Islet precursor cell (in vitro differentiated cells): Measurements from ENCODE around the gene RFNG.

ENCODE experiments used
- DNase-seq: peaks from one replicate; pipeline ENCODE4 v3.0.0-alpha.2; 2018

RFNG gene

DNA sequence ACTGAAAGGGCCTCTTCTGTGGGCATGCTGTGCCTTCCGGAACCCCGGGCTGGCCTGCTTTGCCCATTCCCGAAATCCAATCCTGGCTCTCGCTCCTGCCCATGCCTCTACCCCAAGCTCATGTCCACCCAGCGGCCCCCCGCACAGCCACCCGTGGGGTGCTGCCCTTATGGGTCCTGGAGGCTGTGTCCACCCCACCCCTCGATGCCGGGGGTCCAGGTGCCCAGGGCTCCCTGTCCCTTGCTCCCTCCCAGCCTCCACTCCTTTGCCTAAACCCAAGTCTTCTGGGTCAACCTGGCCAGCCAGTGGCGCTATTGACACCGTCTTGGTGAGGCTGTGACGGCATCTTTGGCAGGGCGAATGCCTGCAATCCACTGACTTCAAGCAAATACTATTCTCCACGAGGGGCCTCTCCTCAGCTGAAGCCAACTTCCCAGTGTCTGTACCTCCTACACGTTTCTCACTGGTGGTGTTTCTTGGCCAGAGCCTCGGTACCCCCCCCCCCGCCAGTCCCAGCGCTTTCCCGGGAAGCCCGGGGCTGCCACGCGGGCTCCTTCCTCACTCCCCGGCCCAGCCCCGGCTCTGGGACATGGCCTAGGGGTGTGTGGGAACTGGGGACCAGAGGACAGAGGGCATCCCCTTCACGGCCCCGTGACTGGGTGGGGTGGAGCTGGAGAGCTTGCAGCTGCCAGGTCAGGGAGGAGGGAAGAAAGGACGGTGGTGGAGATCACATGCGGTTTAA is 26.2 kb upstream of the RFNG start:
- DNase-seq = no peak

DNA sequence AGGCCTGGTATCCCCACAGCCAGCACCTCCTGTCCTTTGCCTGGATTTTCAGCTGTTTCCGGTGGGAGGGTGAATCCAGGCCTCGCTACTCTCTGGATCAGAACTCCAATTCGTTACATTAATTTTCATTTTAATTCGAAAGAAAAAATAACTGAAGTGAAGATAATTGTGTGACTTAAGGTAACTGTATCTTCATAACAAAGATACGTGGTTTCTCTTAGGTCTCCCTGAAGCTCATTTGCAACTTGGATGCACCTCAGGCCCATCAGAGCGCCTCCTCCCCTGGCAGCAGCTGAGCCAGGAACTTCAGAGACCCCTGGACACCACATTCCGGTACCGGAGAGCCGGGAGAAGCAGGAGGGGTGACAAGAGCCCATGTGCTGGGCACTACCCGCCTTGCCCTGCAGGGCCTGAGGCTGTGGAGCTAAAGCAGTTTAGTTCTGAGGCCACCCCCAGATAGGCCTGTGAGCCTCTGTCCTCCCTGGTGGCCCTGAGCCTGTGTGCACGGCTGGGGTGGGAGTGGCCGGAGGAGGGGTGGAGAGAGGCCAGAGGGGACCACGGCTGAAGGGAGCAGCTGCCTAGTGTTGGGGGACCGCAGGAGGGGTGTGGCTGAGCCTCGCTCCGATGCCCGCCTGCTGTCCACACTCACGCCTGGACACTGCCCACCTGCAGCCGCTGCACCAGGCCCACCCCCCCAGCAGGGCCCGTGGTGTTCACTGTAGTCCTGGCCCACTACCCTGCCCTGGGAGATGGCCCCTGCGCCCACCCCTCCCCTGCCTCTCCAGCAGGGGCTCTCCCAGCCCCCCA is 25.4 kb upstream of the RFNG start:
- DNase-seq = no peak

DNA sequence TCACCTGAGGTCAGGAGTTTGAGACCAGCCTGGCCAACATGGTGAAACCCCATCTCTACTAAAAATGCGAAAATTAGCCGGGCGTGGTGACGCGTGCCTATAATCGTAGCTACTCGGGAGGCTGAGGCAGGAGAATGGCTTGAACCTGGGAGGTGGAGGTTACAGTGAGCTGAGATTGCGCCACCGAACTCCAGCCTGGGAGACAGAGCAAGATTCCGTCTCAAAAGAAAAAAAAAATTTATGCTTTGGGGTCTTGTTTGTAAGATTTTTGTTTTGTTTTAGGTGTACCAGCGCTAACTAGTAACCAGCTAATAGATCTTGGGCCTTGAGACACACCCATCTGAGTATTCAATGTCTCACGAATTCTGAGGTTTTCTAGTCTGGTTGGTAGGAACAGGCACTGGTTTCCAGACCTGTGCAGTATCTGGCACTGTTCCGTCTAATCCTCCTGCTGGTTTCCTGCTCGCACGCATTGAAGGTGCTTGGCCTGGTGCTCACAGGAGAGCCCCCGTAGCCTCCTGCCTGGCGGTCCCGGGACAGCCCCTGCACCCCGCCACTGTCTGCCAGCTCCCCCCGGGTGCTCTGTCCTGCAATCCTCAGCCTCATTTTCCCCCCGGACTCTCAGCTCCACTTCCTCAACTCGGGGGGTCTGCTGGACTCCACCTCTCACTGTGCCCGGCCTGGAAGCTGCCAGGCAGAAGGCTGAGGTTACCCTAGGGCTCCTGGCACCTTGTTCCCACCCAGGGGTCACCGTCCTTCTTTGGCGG is 24.6 kb upstream of the RFNG start:
- DNase-seq = no peak

DNA sequence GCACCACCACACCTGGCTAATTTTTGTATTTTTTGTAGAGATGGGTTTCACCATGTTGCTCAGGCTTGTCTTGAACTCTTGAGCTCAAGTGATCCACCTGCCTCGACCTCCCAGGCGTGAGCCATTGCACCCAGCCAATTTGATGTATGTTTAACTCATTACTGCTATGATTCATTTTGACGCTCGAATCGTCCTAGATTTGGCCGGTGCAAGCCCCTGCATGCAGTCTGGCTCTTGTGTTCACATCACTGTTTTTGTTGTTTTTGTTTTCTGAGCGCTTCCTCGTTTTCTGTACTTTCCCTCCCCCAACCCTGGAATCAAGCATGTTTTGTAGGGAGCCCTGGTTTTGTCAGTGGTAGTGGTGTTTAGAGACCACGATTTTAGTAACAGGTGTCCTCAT is 21.8 kb upstream of the RFNG start:
- no peak for DNase-seq

DNA sequence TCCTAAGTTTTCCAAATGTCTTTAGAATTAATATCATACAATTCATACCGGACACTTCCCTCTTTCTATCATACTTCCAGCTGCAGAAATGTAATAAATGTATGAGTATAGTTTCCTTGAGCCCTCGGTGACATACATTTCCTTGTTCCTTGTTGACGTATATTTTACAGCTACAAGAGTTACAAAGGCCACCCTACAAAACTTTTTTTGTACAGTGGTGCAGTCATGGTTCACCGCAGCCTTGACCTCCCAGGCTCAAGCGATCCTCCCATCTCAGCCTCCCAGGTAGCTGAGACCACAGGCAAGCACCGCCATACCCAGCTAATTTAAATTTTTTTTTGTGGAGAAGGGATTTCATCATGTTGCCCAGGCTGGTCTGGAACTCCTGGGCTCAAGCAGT is 21.2 kb upstream of the RFNG start:
- no peak for DNase-seq

DNA sequence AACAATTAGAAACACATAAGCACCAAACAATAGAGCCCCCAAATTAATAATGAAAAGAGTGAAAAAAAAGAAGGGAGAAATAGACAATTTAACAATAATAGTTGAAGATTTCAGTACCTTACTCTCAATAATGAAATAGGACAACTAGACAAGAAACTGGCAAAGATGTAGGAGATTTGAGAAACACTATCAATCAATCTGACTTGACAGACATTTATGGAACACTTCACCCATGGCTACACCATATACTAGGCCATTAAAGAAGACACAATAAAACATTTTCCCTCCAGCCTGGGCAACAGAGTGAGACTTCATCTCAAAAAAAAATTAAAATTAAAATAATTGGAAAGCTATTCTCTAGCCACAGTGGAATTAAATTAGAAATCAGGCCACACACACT is 19.0 kb upstream of the RFNG start:
- DNase-seq = no peak

DNA sequence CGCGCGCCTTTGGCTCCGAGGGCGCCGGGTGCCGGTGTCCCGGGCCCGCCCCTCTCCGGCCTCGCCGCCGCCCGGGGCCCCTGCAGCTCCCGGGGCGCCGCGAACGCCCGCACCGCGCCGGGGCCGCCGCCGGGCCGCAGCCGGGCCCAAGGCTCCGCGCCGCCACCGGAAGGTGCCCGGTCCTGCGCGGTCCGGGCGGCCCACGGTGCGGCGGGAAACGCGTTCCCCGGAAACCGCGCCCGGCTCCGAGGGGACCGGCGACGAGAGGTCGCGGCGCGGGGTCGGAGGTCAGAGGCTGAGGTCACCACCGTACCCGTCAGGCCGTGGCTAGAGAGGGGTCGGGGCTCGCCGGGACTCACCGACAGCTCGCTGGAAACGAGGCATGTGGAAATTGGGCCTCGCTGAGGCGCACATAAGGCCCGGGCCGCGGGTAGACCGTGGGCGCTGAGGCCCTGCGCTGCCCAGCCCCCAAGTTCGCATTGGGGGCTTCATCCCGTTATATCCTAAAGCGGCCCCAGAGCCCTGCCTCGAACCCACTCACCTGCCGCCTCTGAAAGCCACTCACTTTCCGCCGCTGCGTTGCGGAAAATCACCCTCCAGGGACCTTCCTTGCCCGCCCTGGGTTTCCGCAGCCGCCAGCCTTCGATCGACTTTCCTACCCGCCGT is 14.2 kb upstream of the RFNG start, which contains the start of gene DUS1L:
DUS1L (minus strand) TSS at position 167 of the 666 bp plus-strand sequence. CDS start 745 bp downstream, outside the sequence.
- DNase-seq = no peak

DNA sequence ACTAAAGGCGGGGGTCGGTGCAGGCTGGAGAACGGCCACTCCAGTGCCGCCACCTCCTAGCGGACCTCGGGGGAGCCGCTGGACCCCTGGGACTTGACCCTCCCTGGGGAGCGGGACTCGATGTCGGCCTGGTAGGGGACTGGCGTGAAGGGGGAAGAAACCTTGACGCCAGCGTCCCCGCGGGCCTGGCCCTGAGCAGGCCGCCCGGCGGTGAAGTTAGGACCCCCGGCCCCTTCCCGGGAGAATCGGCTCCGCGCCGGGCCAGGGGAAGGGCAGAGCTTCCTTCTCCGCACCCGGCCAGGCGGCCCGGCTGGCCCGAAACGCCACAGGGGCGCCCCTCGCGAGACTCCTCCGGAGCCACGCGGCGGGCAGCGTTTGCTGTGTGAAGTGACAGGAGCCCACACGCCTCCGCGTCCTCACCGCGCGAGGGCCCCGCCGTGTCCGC is 13.6 kb upstream of the RFNG start:
- no peak for DNase-seq

DNA sequence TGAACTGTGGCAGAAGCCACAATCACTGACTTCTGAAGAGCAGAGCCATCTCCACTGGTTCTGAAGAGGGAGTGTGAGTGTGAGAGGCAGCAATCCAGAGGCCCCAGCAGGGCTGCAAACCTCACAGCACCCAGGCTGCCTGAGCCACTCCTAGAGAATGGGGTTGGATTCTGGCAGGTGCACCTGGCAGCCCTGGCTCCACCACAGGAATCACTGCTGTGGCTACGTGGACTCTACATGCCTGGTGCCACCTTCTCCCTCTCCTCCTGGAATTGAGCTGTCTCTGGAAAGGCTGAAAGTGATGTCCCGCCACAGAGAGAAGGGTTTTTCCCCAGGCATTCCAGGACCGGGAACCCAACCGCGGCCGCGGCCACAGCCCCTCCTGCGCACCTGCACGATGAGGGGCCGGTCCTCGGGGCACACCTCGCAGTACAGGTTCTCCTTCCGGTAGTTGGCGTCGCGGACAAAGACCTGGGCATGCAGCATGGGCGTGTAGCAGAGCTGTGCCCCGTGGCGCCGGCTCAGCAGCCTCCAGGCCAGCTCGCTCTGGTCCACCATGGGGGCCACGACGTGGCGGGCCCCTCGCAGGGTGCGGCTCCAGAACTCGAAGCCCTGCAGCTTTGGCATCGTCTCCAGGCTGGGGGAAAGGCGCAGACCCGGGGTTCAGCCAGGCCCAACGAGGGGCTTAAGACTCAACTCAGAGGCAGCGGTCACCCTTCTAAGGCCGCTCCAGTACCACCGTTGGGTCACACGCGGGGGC is 13.0 kb upstream of the RFNG start:
- DNase-seq = no peak

DNA sequence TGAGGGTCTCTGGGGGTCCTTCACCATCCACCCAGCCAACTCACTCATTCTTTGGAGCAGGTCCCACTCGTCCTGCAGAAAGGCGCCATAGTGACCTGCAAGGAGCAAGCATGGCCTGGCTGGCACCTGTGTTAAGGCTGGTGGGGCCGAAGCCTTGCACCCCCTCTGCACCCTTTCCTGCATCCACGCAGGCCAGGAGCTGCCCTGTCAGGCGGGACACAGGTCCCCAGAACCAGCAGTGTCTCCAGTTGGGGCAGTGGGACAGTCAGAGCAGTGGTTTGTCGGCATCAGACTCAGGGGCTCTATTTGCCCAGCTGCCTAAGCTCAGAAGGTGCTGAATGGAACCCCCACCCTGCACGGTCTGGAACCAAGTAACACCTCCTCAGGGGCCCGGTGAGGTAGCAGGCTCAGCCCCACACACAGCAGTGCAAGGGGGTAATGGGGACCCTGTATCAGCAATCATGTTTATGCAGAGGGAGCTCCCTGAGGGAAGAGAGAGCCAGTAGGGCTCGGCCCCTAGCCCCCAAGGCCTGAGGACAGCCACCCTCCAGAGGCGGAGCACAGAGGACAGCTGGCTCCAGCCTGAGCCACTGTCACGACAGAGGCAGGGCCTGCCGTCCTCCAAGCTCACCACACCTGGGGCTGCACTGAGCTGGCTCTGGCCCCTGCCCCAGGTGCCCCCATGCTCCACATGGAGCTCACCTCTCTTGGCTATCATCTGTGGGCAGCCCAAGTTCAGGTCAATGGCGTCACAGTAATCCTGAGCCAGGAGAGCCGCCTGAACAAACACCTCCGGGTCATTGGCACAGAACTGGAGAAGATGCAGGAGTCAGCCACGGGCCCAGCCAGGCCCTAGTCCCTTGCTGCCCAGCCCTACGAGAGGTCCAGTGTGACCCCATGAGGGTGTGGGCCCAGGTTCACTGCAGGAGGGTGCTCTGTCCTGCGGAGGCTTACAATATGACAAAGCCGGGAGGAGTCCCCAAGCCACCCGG is 12.1 kb upstream of the RFNG start:
- no peak for DNase-seq

DNA sequence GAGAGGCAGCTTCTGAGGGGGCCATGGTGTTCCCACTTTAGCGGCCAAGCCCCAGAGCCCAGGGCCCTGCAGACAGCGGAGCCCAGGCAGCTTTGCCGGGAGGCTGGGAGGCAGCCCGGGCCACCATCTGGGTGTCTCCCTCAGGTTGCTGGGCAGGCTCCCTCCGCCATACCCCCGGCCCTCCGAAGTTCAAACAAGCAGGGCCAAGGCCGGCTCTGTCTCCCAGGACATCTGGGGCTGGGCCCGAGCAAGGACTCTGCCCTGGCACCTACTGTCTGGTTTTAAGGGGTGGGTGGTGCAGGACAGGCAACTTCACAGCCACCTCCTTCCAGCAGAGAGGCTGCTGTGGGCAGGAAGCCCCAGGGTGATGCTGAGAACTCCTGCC is 11.4 kb upstream of the RFNG start:
- DNase-seq = no peak

DNA sequence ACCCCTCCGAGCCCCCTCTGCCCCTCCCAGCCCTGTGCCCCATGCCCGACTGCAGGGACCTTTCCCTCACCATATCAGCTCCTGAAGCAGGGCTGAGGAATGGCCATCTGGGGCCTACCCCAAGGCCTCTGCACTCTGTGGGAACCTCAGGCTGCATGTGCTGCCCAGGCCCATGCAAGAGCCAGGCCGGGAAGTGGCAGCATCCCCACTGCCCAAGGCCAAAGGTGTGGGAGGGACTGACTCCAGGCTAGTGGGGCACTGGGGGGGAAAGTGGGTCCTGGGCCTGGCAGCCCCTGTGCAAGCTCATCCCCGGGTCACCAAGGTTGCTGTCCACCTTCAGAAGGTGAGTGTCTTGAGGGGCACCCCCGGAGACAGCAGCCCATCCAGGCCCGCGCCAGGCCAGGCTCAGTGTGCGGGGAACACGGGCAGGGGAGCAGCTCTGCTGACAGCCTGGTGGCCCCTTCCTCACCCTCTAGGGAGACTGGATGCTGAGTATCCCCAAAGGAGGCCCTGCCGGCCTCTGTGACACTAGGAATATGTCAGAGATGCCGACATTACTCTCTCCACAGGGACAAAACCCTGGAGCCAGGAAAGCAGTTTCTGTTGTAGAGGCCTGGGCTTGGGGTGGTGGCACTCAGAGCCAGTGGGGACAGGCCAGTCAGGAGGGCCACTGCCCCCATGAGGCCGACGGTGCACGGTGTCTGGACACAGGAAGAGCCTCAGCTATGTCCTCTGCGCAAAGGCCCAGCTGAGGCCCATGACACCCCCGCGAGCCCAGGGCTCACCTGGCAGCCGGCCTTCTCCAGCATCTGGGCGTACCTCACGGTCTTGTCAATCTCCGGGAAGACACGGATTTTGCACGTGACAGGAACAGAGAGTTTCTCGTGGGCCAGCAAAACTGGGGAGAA is 10.7 kb upstream of the RFNG start:
- DNase-seq = no peak

DNA sequence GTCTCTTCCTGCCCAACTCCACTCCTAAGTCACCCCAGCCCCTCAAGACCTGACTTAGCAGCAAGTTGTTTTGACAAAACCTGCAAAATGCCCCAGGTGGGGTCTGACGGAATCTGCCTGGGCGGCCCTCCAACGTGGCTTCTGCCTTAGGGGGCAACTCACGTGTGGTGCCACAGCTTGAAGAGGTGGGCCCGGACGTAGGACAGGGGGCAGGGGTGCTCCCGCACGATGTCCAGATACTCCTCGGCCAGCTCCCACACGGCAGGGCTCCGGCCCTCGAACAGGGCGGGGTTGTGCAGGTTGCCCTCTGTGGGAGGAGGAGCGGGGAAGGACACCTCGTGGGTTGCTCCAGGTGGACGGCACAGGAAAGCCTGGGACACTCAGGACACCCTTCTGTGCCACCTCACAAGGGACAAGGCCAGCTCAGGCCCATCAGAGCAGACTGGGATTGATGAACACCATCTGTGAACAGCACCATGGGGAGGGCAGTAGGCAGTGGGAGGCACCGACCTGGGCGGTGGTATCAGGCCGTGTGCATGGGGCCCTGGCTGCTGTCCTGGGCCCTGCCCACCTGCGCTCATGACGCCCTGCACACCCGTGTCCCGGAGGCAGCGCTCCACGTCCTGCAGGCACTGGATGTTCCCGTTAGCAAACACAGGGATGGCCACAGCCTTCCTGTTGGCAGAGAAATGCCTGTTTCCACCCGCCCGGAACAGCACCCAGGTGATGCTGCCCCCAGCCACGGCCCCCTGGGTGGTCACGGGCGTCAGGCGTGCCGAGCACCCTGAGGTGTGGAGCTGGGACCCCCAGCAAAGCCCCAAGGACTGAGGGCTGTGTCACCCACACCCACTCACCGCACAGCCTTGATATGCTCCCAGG is 9.7 kb upstream of the RFNG start:
- no peak for DNase-seq

DNA sequence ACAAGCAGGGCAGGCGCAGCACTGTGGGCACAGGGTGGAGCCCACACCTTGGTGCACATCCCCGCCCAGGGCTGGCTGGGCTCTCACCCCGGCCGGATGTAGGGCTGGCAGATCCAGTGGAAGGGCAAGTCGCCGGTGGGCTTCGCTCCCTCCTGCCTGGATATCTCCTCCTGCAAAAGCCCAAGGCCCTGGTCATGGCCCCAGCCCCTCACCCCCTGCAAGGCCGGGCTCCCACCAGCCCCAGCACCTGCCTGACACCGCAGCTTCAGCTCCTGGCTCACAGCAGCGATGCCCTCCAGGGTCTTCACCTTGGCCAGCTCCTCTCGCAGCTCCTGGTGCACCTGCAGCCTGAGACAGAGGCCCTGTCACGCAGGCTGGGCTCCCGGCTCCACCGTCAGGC is 9.0 kb upstream of the RFNG start:
- no peak for DNase-seq

DNA sequence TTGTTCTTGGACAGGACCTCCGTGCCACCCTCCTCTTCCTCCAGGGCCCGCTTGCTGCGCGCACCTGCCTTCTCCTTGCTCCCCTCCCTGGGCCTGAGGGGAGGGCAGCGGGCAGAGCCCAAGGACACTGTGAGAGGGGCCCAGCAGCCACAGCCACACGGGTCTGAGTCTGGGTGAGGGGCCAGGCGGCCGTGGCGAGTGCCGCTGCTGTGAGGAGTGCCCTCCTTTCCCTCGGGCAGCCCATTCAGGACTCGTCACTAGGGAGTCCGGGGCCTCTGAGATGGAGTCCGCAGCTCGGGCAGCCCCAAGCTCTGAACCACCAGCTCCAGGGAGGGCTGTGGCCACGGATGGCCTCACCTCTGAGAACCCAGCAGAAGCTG is 8.4 kb upstream of the RFNG start:
- DNase-seq = no peak

DNA sequence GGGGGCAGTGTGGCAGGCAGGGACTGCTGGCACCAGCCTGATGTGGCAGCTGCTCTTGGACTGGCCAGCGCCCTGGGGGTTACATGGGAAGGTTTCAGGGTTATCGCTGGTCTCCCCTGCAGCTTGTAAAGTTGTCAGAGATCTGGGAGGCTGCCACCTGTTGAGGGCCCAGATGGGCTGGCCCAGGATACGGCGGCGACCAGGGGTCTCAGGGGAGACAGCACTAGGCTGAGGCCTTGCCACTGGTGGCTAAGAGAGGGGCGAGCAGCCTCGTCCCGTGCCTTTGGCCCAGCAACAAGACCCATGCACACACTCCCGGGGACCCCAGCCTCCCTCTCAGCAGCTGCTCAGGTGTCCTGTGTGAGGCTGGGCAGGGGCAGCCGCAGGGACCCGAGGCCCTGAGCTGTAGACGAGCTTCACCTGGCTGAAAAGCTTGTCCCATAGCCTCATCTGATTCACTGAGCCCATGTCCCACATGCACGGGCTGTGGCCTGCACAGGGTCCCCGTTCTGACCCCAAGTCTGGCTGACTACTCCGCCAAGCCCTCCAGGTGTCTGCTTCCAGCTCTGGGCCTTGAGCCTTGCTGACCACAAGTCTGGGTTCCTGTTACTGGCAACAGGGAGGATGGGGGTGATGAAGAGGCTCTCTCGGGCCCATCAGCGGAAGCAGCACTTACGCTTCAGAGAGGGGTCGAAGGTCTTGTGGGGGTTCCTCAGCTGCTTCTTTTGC is 7.8 kb upstream of the RFNG start:
- DNase-seq = no peak

DNA sequence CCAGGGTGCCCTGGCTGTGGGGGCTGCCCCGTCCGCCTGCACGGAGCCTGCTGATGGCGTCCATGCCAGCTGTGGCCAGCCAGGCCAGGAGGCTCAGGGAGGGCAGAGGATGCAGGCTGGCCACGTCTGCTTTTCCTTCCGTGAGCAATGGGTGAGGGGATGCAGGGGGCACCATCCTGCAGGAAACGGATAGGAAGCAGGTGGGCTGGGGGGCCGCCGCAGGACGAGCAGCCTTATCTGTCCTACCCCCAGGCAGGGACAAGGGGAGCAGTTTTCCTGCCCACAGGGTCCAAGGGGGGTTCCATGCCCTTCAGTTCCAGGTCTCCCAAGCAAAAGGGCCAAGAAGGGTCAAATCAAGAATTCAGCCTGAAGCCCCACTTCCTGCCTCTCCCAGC is 7.2 kb upstream of the RFNG start:
- no peak for DNase-seq

DNA sequence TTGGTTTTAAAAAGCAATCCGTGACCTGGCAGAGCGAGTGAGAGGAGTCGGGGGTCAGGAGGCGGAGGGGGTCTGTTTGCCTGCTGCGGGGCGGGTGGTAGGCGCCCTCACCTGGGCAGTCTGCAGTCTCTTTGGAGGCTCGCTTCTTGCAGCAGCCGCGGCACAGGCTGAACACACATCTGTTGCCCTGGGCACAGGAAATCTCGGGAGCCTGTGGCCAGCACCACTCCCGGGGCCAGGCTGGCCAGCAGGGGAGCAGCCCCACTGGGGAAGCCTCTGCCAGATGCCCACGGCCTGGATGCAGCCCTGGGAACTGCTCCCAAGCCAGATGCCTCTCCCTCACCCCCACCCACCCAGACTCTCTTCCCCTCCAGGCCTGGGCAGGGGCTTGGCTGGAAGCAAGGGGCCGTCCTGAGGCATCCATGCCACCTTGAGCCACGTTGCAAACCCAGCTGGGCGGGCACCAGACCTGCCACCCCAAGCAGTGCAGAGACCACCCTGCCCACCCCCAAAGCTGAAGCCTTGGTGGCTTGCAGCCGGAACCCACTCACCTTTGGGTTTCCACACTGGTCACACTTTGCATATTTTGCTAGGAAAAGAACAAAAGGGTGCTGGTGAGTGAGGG is 6.7 kb upstream of the RFNG start:
- no peak for DNase-seq
